ACC112 (cell line): ENCODE data around the gene FTCD.
A peak's percentile ranks its signal among the peaks of the same experiment; 100 is the strongest.

Source experiments
- H2AFZ ChIP-seq: fragments of 200-600 bp; sonication (generic); one replicate; pipeline ENCODE4 v1.6.0; 2017; ENCODE audit warnings: antibody characterized with exemption, low read length; ENCODE audit not compliant: unreplicated experiment
- H3K27ac ChIP-seq: fragments of 200-600 bp; sonication (generic); 2 replicates; pipeline ENCODE4 v1.5.1; 2014; ENCODE audit warnings: low read depth, mild to moderate bottlenecking, antibody characterized with exemption, low read length, moderate library complexity
- H3K27me3 ChIP-seq: fragments of 200-600 bp; sonication (generic); 2 replicates; pipeline ENCODE4 v1.6.1; 2014; ENCODE audit warnings: mild to moderate bottlenecking, antibody characterized with exemption, low read length, moderate library complexity, mixed read lengths; ENCODE audit not compliant: insufficient read depth
- H3K36me3 ChIP-seq: fragments of 200-600 bp; sonication (generic); 2 replicates; pipeline ENCODE4 v1.6.1; 2016; ENCODE audit warnings: mild to moderate bottlenecking, antibody characterized with exemption, low read length, moderate library complexity, mixed read lengths; ENCODE audit not compliant: insufficient read depth
- H3K4me1 ChIP-seq: fragments of 200-600 bp; sonication (generic); one replicate; pipeline ENCODE4 v1.6.1; 2016; ENCODE audit warnings: low read length, mixed read lengths; ENCODE audit not compliant: insufficient read depth, unreplicated experiment, control insufficient read depth
- H3K4me3 ChIP-seq: fragments of 200-600 bp; sonication (generic); 2 replicates; pipeline ENCODE4 v1.5.1; 2014; ENCODE audit warnings: mild to moderate bottlenecking, low read depth, low read length
- H3K79me2 ChIP-seq: fragments of 200-600 bp; sonication (generic); one replicate; pipeline ENCODE4 v1.6.0; 2016; ENCODE audit warnings: low read length; ENCODE audit not compliant: control insufficient read depth, unreplicated experiment, insufficient read depth

Gene FTCD

DNA sequence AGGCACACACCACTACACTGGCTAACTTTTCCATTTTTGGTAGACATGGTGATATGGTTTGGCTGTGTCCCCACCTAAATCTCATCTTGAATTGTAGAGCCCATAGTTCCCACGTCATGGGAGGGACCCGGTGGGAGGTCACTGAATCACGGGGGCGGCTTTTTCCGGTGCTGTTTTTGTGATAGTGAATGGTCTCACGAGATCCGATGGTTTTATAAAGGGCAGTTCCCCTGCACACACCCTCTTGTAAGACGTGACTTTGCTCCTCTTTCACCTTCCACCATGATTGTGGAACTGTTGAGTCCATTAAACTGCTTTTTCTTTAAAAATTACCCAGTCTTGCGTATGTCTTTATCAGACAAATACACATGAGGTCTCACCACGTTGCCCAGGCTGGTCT lies 1.3 kb upstream of the FTCD start:
- peaks cover 10% of the 10 kb centered on the region for H3K4me1 ChIP-seq
- peaks cover 4% of the 10 kb centered on the region; the same call in 1 of the 2 replicates for H3K36me3 ChIP-seq
- no peak overlapping the region for H3K27ac ChIP-seq

DNA sequence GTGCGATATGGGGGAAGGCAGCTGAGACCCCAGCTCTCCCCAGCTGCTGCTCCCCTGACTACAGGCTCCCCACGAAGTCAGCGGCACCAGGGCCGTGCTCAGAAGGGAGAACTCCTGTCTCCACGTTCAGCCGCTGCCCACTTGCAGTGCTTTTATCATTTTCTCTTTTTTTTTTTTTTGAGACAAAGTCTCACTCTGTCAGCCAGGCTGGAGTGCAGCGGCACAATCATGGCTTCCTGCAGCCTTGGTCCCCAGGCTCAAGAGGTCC lies 933 bp upstream of the FTCD start:
- Histone ChIP-seq H2AFZ (no peak overlapping the region), H3K36me3 (peaks cover 4% of the 10 kb centered on the region; the same call in 1 of the 2 replicates), H3K27me3 (no peaks in the 10 kb centered on the region), H3K79me2 (no peaks in the 10 kb centered on the region), H3K27ac (no peak overlapping the region), H3K4me3 (no peak overlapping the region), H3K4me1 (peaks cover 10% of the 10 kb centered on the region)

More for the DNA sequence above, 1.3 kb upstream of the FTCD start:
- Histone ChIP-seq H3K79me2 (no peaks in the 10 kb centered on the region), H3K27me3 (no peaks in the 10 kb centered on the region), H2AFZ (no peak overlapping the region), H3K4me3 (no peak overlapping the region)

DNA sequence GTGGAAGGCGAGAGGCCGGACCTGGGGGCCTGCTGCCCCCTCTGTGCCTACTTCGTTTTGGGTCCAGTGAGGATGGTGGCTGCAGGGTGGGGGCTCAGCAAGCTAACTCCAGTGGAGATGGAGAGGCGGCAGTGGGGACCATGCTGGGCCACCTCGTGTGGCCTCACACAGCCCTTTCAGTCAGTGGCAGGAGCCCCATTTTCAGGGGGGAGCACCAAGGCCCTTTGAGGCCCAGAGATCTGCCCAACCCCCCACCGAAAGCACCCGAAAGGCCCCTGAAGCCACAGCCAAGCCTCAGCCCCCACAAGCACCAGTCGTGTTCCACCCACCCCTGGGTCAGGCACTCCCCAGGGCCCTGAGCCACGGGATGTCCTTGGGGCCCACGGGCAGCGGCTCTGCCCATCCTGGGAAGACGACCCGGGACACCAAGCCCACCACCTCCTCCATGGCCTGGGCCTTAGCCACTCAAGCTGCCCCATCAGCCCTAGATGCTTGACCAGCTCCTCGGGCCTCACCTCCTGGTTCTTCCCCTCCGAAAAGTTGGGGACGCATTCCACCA lies 345 bp downstream of the FTCD start:
- Histone ChIP-seq H3K27ac (no peak overlapping the region), H3K79me2 (no peaks in the 10 kb centered on the region), H3K36me3 (no peaks in the 10 kb centered on the region), H3K4me3 (no peak overlapping the region), H2AFZ (no peak overlapping the region), H3K4me1 (peaks cover 10% of the 10 kb centered on the region), H3K27me3 (no peaks in the 10 kb centered on the region)

DNA sequence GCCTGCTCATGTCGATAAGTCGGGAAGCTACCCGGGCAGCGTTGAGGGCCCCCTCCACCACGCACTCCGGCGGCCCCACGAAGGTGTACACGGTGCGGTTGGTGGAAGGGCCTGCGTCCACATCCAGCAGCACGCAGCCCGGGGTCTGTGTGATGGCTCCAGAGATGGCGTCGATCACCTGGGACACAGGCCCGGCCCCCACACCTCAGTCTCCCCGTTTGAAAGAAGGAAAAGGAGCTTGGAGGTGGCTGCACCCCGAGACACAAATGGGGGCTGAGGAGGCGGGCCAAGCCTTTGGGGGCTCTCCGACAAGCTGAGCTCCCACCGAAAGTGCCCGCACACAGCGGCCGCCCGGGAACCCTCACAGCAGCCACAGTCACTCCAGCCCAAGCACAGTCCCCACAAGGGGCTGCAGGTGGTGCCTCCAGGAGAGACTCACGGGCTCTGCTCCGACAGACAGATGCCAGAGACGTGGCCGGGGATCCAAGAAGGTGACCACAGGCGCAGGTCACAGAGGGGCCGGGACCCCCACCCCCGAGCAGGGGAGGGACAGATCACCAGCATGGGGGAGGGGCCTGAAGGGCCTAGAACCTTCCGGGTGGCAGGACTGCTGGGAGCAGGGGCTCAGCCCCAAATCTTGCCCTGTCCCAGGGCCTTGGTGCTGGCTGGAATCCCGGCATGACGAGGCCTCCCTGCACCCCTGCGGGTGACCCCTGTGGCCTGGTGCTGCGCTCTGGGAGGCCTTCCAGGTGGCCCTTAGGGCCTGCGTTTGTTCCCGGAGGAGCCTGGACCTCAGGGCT lies 1.0 kb downstream of the FTCD start:
- H3K27ac ChIP-seq = no peak overlapping the region
- H3K4me3 ChIP-seq = no peak overlapping the region
- peaks cover 10% of the 10 kb centered on the region for H3K4me1 ChIP-seq
- no peaks in the 10 kb centered on the region for H3K36me3 ChIP-seq
- H3K27me3 ChIP-seq = no peaks in the 10 kb centered on the region
- no peak overlapping the region for H2AFZ ChIP-seq
- no peaks in the 10 kb centered on the region for H3K79me2 ChIP-seq

DNA sequence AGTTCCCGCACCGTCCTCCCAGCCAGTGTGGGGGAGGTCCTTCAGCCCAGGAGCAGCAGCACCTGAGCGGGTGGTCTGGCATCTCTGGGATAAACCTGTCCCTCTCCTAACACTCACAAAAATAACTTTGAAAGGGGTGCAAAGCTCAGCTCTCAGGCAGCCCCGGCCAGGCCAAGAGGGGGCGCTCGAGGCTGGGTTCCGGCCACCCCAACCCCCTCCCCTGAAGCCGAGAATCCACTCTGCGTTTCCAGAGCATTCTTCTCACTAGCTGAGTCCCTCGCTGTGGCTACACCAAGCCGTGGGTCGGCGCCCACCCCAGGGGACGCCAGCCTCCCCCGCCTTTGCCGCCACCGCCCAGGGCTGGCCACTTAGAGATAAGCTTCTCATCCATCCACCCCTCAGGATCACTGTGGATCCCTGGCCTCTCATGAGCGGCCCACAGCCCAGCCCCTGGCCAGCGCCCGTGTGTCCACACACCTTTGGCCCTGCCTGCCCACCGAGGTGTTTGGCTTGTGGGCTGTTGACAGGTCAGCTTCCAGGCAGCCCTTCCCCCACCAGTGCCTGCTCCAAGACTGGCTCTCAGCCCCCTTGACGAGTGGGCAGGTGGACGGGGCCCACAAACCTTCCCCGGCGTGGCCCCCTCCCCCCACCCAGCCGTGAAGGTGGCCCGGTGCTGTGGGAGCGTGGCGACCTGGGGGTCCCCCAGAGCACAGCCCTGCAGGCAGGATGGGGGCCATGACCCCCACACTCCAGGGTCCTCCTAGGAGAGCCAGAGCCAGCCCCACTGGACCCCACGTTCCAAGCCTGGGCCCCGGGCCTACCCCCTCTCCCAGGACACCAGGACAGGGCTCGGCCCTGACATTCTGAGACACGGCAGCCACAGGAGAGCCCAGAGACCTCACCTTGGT lies 1.9 kb downstream of the FTCD start:
- H3K79me2 ChIP-seq = no peaks in the 10 kb centered on the region
- no peak overlapping the region for H3K27ac ChIP-seq

DNA sequence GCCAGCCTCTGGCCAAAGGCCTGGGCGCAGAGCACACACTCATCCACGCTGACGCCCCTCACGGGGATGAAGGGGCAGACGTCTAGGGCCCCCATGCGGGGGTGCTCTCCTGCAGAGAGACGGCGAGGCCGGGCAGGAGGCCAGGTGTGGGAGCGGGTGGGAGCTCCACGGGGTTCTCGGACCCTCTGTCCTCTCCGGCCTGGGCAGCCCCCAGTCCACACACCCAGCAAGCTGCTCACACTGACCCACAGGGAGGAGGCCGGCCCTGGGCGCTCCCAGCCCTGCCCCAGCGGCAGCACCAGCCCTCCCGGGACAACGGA lies 2.5 kb downstream of the FTCD start:
- H3K36me3 ChIP-seq = no peaks in the 10 kb centered on the region
- H3K4me3 ChIP-seq = peak overlapping the region; percentile 44
- H2AFZ ChIP-seq = peak overlapping the region; percentile 47
- no peak overlapping the region for H3K27ac ChIP-seq
- H3K27me3 ChIP-seq = no peaks in the 10 kb centered on the region
- H3K79me2 ChIP-seq = no peaks in the 10 kb centered on the region
- H3K4me1 ChIP-seq = peaks cover 10% of the 10 kb centered on the region

More for the DNA sequence above, 1.9 kb downstream of the FTCD start:
- H3K4me3 ChIP-seq = peak overlapping the region; percentile 44
- no peaks in the 10 kb centered on the region for H3K36me3 ChIP-seq
- peak overlapping the region; percentile 87 for H2AFZ ChIP-seq
- H3K4me1 ChIP-seq = peaks cover 10% of the 10 kb centered on the region
- no peaks in the 10 kb centered on the region for H3K27me3 ChIP-seq

DNA sequence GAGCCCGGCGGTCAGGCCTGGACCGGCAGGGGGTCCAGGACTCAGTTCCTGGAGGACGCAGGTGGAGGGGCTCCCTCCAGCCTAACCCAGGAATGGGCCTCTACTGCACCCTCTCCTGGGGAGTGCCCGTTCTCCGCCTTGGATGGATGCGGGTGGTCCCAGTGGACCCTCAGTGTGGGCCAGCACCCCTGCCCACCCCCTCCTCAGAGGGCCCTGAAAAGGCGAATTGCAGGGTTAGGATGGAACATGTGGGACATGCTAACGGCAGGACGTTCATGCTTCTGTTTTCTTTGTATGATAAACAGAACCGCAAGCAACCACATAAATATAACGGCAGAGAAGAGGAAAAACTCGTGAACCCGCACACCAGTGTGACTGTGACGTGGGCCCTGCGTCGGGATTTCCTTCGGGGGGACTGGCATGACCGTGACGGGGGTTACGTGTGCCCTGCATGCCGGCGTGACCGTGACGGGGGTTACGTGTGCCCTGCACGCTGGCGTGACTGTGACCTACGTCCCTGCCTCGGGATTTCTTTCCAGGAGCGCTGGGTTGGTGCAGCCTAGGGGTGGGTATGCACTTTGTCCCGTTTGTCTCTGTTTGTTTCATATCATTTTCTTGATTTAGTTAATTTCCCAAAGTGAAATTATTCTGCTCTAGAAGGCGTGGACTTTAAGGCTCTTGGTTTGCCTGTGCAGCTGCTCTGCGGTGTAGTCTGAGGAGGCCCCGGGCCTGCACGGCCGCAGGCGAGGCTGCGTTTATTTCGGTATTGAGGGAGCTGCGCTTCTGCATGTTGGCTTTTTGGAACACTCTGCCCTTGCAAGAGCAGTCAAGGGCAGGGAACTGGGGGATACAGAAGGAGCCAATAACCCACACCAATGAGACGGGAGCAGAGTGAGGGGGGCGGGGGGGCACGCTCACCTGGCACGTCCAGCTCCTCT lies 3.1 kb downstream of the FTCD start:
- peaks cover 10% of the 10 kb centered on the region for H3K4me1 ChIP-seq
- no peaks in the 10 kb centered on the region for H3K79me2 ChIP-seq
- no peaks in the 10 kb centered on the region for H3K36me3 ChIP-seq
- H3K27ac ChIP-seq = no peak overlapping the region
- no peak overlapping the region for H2AFZ ChIP-seq
- H3K4me3 ChIP-seq = no peak overlapping the region
- no peaks in the 10 kb centered on the region for H3K27me3 ChIP-seq

DNA sequence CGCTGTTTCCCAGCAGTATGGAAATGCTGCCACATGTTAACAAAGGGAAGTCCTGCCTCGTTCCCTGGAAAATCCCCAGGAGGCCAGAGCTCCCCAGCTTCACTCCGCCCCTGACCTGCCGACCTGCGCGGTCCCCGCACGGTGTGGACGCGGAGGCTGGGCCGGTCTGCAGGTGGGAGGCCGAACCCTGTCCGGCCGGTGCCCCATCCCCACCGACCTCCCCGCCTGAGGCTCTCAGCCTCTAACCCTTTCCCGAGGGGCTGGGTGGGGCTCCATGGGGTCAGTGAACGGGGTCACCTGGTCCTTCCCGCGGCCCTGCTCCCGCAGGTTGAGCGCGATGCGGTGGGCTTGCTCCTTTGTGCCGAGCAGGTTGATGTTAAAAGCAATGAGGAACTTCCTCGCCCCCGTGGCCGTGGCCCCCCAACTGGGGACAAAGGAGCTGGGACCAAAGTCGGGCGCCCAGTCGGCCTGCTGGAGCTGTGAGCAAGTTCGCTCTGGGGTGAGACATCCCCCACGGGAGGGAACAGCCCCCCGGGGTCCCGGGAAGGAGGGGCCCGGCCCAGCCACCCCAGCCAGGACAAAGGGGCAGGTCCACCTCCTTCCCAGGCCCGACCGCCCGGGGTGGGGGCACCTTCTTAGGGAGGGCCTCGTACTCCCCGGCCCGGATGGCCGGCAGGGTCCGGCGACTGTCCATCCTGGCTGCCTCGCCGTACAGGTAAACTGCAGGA lies 4.0 kb downstream of the FTCD start:
- no peak overlapping the region for H2AFZ ChIP-seq
- no peaks in the 10 kb centered on the region for H3K27me3 ChIP-seq
- no peak overlapping the region for H3K27ac ChIP-seq
- no peaks in the 10 kb centered on the region for H3K36me3 ChIP-seq
- no peaks in the 10 kb centered on the region for H3K79me2 ChIP-seq
- peaks cover 10% of the 10 kb centered on the region for H3K4me1 ChIP-seq
- H3K4me3 ChIP-seq = no peak overlapping the region

DNA sequence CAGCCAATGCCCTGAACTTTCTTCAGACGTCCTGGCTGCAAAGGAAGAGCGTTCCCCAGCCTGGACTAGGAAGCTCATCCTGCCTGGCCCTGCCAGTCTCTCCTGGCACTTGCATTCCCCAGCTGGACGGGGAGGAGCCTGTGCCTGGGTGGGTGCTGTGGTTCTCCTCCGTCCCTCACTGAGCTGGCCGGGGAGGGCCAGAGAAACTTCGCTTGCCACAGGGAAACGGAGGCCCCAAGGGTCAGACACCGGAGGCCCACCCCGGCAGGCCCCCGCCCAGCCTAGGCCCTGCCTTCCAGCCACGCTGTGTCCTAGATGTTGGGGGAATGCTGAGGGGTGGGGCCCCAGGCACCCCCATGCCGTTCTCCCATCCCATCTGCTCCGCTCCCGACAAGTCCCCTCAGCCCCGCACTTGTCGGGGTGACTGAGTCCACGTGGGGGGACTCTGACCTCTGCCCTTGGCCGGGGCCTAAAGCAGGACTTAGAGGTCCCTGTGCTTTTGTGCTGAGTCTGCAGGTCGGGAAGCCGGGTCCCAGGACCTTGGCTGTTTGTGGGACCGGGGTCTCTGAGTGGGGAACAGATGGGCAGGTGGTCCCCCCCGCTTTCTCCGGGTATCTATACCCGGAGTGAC lies 4.8 kb downstream of the FTCD start:
- H3K36me3 ChIP-seq = no peaks in the 10 kb centered on the region
- H3K79me2 ChIP-seq = no peaks in the 10 kb centered on the region
- no peak overlapping the region for H3K27ac ChIP-seq
- peaks cover 10% of the 10 kb centered on the region for H3K4me1 ChIP-seq
- no peak overlapping the region for H3K4me3 ChIP-seq
- H3K27me3 ChIP-seq = no peaks in the 10 kb centered on the region
- H2AFZ ChIP-seq = no peak overlapping the region
